GM21786 (cell line): Measurements from ENCODE around the gene EPGN.
"Not testable (repeated sequence)": the region's sequence is repeated elsewhere in the genome, so short reads cannot be mapped to it uniquely, and the experiment has no call there.

Experiments
- ATAC-seq: cut with Tn5 transposase; IDR thresholded peaks from one replicate; pipeline ENCODE4 v1.9.1; 2021; ENCODE audit not compliant: unreplicated experiment

EPGN gene

DNA sequence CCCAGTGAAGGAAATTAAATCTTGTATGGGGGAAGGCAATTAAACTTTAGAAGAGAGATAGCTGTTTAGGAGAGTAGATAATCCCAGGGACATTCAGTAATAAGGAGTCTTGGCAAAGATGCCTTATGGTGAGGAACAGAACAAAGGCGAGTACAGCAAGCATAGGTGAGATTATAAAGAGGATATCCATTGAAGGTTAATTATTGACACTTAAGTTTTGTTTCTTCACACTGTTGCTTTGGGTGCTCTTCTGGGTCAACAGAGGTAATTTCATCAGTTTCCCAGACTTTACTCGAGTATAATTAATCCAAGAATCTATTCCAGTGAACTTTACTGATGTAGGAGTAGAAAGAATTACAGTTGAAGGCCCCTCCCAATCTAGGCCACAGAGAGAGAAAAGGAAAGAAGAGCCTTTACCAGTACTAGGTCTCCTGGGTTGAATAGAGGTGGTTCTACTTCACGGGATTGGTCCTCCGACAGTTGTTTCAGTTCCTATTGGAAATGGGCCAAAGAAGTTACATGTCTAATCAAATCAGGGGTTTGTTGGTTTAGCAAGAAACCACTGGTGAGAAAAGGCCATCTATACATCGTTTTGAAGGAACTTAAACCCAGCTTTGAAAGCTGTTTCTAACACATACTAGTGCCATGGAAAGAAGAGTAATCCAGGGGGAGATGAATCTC, 27.2 kb downstream of the EPGN start:
- peak; percentile 91 for ATAC-seq

DNA sequence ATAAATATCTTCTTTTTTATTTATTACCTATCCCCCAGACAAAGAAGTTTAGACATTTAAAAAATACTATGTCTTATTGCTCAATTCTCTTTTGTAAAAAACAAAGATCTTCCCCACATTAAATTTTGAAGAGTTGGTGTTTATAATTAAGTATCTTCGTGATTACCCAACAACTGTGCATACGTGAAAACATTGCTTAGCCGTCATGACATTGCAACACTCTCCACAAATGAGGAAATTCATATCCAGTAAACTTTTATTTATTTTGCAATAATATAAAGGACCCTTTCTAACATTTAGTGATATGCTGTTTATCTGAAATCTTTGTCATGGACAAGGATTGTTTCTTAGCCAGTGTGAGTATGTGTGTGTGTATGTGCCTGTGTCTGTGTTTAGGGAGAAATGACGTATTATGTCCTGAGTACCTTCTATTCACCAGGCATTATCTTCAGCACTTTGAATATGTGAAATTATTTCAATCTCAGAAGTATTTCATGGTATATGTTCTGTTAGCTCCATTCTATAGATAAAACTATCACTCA, 30.6 kb downstream of the EPGN start:
- no peak for ATAC-seq

- no peak for ATAC-seq
Measured at GRCh38 chr4:74339501-74339900, 31.2 kb downstream of the EPGN start.

DNA sequence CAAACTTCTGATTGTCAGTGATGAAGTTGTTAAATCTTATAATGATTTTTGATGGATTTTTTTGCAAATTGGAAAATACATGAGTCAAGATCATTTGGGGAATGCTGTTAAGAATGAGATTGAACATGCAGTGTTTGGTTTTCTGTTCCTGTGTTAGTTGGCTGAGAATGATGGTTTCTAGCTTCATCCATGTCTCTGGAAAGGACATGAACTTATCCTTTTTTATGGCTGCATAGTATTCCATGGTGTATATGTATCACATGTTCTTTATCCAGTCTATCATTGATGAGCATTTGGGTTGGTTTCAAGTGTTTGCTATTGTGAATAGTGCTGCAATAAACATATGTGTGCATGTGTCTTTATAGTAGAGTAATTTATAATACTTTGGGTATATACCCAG, 32.2 kb downstream of the EPGN start:
- ATAC-seq, result not testable (repeated sequence)

DNA sequence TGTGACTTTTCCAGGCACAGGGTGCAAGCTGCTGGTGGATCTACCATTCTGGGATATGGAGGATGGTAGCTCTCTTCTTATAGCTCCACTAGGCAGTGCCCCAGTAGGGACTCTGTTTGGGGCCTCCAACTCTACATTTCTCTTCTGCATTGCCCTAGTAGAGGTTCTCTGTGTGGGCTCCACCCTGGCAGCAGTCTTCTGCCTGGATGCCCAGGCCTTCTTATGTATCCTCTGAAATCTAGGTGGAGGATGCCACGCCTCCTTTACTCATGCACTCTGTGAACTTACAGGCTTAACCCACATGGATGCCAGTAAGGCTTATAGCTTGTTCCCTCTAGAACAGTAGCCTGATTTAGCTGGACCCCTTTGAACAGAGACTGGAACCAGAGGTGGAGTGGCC, 35.8 kb downstream of the EPGN start:
- ATAC-seq, result no peak

DNA sequence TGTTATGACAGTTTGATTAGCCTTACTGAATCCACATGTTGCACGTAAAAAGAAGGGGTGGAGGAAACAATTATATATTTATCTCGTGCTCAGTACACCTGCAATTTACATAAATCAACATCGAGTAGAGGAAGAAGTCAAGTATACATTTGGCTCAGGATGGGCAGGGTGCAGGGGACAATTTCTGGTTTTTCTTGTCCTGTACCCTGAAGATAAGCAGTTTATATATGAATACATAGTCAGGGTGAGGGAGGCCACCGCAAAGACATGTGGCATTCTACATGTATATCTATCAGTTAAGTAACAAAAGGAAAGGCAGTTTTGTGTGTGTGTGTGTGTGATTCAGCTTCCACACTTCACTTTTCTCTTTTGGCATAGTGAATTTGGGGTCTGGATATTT, 45.6 kb downstream of the EPGN start:
- ATAC-seq, result no peak

DNA sequence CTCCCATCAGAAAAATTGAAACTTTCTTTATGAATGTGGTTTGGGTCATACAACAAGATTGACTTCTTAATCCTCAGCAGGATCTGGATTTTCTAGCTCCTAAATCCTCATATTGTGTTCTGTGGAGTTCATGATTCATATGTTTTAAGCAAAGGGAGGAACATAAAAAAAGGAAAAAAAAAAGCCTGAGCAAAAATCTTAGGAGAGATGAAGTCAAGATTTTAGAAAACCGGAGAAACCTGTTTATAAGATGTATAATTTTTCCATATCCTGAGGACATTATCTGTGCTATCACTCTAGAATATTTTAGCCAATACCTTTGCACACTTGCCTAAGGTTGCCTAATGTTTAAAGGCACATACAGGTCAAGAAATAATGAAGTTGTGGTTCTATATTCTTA, 49.7 kb downstream of the EPGN start:
- no peak for ATAC-seq

DNA sequence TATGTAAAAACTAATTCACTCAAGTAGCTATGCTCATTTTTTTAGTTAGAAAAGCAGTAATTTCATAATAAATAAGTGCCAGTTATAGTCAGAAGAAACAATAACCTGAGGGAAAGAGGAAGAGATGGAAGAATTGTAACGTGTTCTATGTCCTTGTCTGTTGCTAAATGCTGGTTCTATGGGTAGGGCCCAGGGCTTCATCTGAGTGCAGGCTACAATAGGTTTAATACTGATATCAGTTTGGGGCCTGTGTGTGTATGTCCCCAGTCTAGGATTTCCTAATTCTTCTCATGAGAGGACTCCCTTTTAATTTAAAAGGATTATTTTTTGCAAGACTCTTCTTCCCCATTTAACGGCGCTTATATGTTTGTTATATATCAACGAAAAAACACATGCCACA, 53.4 kb downstream of the EPGN start:
- ATAC-seq, result no peak

- ATAC-seq, result no peak
Measured at GRCh38 chr4:74362347-74362746, 54.1 kb downstream of the EPGN start.

DNA sequence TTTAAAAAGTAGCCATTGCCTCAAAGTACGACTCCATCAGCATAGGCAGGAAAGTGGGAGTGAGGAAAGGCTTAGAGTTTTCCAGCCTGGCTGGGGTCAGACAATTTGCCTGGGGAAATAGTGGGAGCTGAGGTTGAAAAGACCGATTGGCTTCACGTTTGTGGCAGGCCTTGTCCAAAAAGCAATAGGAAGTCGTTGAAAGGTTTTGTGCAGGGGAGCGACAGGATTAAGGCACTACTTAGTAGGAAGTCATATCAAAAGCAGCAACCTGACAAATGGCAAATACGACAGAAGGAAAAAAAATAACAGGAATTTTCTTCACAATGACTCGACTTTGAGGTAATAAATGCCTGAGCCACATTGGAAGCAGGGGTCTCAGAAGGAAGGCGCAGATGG, 56.0 kb downstream of the EPGN start:
- no peak for ATAC-seq

DNA sequence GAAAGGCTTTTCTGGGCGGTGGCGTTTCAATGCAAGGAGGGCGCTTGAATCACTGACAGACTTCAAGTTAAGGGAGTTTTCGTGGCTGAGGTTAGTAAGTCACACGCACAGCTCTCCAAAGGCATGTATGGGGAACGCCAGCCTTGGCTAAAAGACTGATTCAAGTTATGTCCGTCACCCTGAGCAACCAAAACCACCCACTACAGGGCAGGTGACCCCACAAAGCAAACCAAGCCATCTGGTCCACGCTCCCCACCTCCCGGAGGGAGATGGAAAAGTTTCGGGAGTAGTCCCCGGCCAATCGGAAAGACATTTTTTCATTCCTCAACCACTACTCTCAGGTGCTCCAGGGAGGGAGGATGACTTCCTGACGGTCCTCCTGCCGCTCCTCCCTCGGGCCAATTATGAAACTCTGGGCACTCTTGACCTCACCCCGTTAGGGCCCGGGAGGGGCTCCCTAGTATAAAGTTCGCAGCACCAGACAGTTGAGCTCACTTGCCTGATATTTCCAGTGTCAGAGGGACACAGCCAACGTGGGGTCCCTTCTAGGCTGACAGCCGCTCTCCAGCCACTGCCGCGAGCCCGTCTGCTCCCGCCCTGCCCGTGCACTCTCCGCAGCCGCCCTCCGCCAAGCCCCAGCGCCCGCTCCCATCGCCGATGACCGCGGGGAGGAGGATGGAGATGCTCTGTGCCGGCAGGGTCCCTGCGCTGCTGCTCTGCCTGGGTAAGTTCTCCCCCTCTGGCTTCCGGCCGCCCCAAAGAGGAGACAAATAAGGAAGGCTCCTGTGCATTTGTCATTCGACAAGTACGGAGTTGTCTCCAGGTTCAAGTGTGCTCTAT, 56.6 kb downstream of the EPGN start, which contains the start of gene EREG:
TSS of gene EREG (plus strand) at position 494 of the 840 bp plus-strand sequence. CDS start at position 658, 164 bp downstream.
- peak; percentile 27 for ATAC-seq

DNA sequence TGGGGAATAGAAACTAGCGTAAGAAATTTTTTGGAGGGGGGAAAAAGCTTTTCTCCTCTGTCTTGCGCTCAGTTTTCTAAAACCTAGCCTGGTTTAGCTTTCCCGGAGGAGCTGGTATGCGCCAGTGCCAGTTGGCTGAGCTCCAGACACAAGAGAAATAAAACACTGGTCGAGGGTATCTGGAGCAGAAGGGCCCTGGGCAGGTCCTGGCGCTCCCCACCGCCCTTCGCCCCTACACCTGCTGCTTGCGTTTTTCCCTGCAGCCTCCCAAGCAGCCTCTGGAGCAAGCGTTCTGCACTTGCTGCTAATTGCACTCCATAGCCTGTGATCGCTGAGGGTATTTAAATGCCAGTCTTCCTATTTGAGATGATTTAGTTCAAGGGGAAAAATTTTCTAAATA, 57.5 kb downstream of the EPGN start:
- no peak for ATAC-seq
